Neural cell (in vitro differentiated cells): ENCODE measurements around the gene LRCH4. TPM values are rescaled to one million over a fixed set of nuclear protein-coding genes. Genes with fewer than 3 reads are reported as not detected.

Experiments used
- H2AFZ ChIP-seq: fragments of 200-600, 300-800 bp; sonication (generic), shearing (Covaris generic); 2 replicates; pipeline ENCODE4 v1.6.0; 2014; ENCODE audit warnings: low read depth, mild to moderate bottlenecking, antibody characterized with exemption, low read length, moderate library complexity
- H3F3A ChIP-seq: fragments of 200-600 bp; shearing (Covaris generic); 2 replicates; pipeline ENCODE4 v1.6.1; 2016; ENCODE audit warnings: mild to moderate bottlenecking, moderate library complexity, mixed read lengths, antibody characterized with exemption, low read length; ENCODE audit not compliant: insufficient read depth, poor library complexity, severe bottlenecking
- H3K27ac ChIP-seq: fragments of 200-600, 300-800 bp; sonication (generic), shearing (Covaris generic); 2 replicates; pipeline ENCODE4 v1.5.1; 2014; ENCODE audit warnings: mild to moderate bottlenecking, low read length, moderate library complexity
- H3K27me3 ChIP-seq: fragments of 300-800, 200-600 bp; sonication (generic), shearing (Covaris generic); 2 replicates; pipeline ENCODE4 v1.6.0; 2014; ENCODE audit warnings: mild to moderate bottlenecking, low read depth, low read length, moderate library complexity; ENCODE audit not compliant: insufficient read depth
- H3K36me3 ChIP-seq: fragments of 300-800, 200-600 bp; sonication (generic), shearing (Covaris generic); 2 replicates; pipeline ENCODE4 v1.5.1; 2014; ENCODE audit warnings: mild to moderate bottlenecking, antibody characterized with exemption, low read length, moderate library complexity; ENCODE audit not compliant: insufficient read depth
- H3K4me2 ChIP-seq: fragments of 300-800, 200-600 bp; sonication (generic), shearing (Covaris generic); 2 replicates; pipeline ENCODE4 v1.6.0; 2014; ENCODE audit warnings: mild to moderate bottlenecking, low read length
- H3K4me3 ChIP-seq: fragments of 300-800, 200-600 bp; sonication (generic), shearing (Covaris generic); 2 replicates; pipeline ENCODE4 v1.5.1; 2014; ENCODE audit warnings: mild to moderate bottlenecking, low read length, moderate library complexity
- H3K79me2 ChIP-seq: fragments of 200-600 bp; shearing (Covaris generic); replicated peaks from 2 replicates; pipeline ENCODE4 v1.6.0; 2014; ENCODE audit warnings: mild to moderate bottlenecking, low read length, moderate library complexity; ENCODE audit not compliant: insufficient read depth
- H3K9ac ChIP-seq: fragments of 300-800, 200-600 bp; sonication (generic), shearing (Covaris generic); 2 replicates; pipeline ENCODE4 v1.6.1; 2016; ENCODE audit warnings: mild to moderate bottlenecking, low read length, mixed read lengths
- H3K9me2 ChIP-seq: fragments of 200-600 bp; shearing (Covaris generic); 2 replicates; pipeline ENCODE4 v1.6.1; 2016; ENCODE audit warnings: mild to moderate bottlenecking, low read length, mixed read lengths; ENCODE audit not compliant: insufficient read depth
- H3K9me3 ChIP-seq: fragments of 200-600, 300-800 bp; sonication (generic), shearing (Covaris generic); 2 replicates; pipeline ENCODE4 v1.6.1; 2016; ENCODE audit warnings: mild to moderate bottlenecking, mixed run types, low read length, moderate library complexity, mixed read lengths
- H4K20me1 ChIP-seq: fragments of 200-600 bp; shearing (Covaris generic); 2 replicates; pipeline ENCODE4 v1.6.1; 2016; ENCODE audit warnings: mild to moderate bottlenecking, mixed run types; ENCODE audit not compliant: insufficient read depth
- EP300 ChIP-seq: fragments of 450-650 bp; conservative IDR thresholded peaks from 2 replicates; pipeline ENCODE4 v1.6.1; 2014; ENCODE audit warnings: antibody characterized with exemption, mild to moderate bottlenecking, moderate library complexity; ENCODE audit not compliant: poor library complexity, severe bottlenecking
- EZH2 ChIP-seq: fragments of 200-600, 300-800 bp; shearing (Covaris generic), sonication (generic); IDR thresholded peaks from 2 replicates; pipeline ENCODE4 v1.6.1; 2014; ENCODE audit warnings: antibody characterized with exemption, low read length, borderline replicate concordance, mild to moderate bottlenecking; ENCODE audit not compliant: insufficient read depth, poor library complexity, severe bottlenecking
- MXI1 ChIP-seq: fragments of 450-650 bp; conservative IDR thresholded peaks from 2 replicates; pipeline ENCODE4 v1.6.1; 2014; ENCODE audit warnings: antibody characterized with exemption, mild to moderate bottlenecking; ENCODE audit not compliant: poor library complexity, severe bottlenecking
- POLR2AphosphoS5 ChIP-seq: IDR thresholded peaks from 2 replicates; pipeline ENCODE4 v1.6.1; 2012
- RAD21 ChIP-seq: fragments of 450-650 bp; conservative IDR thresholded peaks from 2 replicates; pipeline ENCODE4 v1.6.1; 2014; ENCODE audit warnings: antibody characterized with exemption, mild to moderate bottlenecking, moderate library complexity
- SMC3 ChIP-seq: fragments of 450-650 bp; conservative IDR thresholded peaks from 2 replicates; pipeline ENCODE4 v1.6.1; 2014; ENCODE audit warnings: antibody characterized with exemption, mild to moderate bottlenecking, moderate library complexity; ENCODE audit not compliant: poor library complexity
- TAF1 ChIP-seq: IDR thresholded peaks from 2 replicates; pipeline ENCODE4 v1.6.1; 2012; ENCODE audit warnings: low read depth
- polyA plus RNA-seq: library from polyadenylated mRNA; depleted of rRNA; stranded (reverse); fragments of >200 nt; gene quantifications from 2 replicates; pipeline ENCODE4 v1.2.3, GENCODE V29; 2014
- TF ChIP-seq, protein P1 (sequence below): IDR thresholded peaks from 2 replicates; pipeline ENCODE4 v1.6.1; 2012; ENCODE audit warnings: borderline replicate concordance
- TF ChIP-seq, protein P2 (sequence below): fragments of 450-650 bp; IDR thresholded peaks from 2 replicates; pipeline ENCODE4 v1.5.1; 2014; ENCODE audit warnings: antibody characterized with exemption, mild to moderate bottlenecking, moderate library complexity; ENCODE audit not compliant: poor library complexity, severe bottlenecking

LRCH4 gene
- polyA plus RNA-seq, 1 donor from 2014 or later: 17.2 TPM

DNA sequence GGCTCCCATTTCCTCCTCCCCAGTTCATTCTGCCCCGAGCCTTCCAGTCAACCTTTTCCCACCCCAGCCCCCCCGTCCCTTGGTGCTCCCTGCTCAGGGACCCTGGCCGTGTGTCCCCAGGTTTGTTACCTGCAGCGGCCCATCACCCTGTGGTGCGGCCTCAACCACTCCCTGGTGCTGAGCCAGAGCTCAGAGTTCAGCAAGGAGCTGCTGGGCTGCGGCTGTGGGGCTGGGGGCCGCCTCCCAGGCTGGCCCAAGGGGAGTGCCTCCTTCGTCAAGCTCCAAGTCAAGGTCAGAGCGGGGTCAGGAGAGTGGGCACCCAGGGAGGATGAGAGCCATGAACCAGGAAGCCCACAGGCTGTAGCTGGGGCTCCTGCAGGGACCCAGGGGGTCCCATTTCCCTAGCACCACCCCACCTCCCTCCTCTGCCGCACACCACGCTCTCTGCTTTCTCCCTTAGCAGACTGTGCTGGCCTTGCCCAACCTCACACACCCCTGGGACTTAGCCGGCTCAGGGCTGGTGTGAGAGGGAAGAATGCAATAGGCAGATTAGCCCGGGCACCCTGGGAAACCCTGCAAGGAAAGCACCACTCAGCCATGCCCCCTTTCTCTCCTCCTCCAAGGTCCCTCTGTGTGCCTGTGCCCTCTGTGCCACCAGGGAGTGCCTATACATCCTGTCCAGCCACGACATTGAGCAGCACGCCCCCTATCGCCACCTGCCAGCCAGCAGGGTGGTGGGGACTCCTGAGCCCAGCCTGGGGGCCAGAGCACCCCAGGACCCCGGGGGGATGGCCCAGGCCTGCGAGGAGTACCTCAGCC lies 14.2 kb upstream of the LRCH4 start:
- no peaks in the 10 kb centered on the region for H3K9me3 ChIP-seq
- no peak overlapping the region for H2AFZ ChIP-seq
- no peak overlapping the region for H3K27ac ChIP-seq
- H3K4me2 ChIP-seq: no peak overlapping the region
- no peaks in the 10 kb centered on the region for H3K79me2 ChIP-seq
- H3K27me3 ChIP-seq: peaks cover 20% of the 10 kb centered on the region
- TF ChIP-seq, protein P1, sequence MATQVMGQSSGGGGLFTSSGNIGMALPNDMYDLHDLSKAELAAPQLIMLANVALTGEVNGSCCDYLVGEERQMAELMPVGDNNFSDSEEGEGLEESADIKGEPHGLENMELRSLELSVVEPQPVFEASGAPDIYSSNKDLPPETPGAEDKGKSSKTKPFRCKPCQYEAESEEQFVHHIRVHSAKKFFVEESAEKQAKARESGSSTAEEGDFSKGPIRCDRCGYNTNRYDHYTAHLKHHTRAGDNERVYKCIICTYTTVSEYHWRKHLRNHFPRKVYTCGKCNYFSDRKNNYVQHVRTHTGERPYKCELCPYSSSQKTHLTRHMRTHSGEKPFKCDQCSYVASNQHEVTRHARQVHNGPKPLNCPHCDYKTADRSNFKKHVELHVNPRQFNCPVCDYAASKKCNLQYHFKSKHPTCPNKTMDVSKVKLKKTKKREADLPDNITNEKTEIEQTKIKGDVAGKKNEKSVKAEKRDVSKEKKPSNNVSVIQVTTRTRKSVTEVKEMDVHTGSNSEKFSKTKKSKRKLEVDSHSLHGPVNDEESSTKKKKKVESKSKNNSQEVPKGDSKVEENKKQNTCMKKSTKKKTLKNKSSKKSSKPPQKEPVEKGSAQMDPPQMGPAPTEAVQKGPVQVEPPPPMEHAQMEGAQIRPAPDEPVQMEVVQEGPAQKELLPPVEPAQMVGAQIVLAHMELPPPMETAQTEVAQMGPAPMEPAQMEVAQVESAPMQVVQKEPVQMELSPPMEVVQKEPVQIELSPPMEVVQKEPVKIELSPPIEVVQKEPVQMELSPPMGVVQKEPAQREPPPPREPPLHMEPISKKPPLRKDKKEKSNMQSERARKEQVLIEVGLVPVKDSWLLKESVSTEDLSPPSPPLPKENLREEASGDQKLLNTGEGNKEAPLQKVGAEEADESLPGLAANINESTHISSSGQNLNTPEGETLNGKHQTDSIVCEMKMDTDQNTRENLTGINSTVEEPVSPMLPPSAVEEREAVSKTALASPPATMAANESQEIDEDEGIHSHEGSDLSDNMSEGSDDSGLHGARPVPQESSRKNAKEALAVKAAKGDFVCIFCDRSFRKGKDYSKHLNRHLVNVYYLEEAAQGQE: no peak
- TF ChIP-seq MXI1 (no peak), POLR2AphosphoS5 (no peak), RAD21 (no peak), TAF1 (no peak), EP300 (no peak), SMC3 (no peak), EZH2 (no peak)
- TF ChIP-seq, protein P2, sequence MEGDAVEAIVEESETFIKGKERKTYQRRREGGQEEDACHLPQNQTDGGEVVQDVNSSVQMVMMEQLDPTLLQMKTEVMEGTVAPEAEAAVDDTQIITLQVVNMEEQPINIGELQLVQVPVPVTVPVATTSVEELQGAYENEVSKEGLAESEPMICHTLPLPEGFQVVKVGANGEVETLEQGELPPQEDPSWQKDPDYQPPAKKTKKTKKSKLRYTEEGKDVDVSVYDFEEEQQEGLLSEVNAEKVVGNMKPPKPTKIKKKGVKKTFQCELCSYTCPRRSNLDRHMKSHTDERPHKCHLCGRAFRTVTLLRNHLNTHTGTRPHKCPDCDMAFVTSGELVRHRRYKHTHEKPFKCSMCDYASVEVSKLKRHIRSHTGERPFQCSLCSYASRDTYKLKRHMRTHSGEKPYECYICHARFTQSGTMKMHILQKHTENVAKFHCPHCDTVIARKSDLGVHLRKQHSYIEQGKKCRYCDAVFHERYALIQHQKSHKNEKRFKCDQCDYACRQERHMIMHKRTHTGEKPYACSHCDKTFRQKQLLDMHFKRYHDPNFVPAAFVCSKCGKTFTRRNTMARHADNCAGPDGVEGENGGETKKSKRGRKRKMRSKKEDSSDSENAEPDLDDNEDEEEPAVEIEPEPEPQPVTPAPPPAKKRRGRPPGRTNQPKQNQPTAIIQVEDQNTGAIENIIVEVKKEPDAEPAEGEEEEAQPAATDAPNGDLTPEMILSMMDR: no peak
- no peaks in the 10 kb centered on the region for H4K20me1 ChIP-seq
- H3K36me3 ChIP-seq: no peaks in the 10 kb centered on the region
- H3F3A ChIP-seq: no peaks in the 10 kb centered on the region
- no peaks in the 10 kb centered on the region for H3K9me2 ChIP-seq
- no peak overlapping the region for H3K4me3 ChIP-seq
- no peak overlapping the region for H3K9ac ChIP-seq

GRCh38 chr7:100598425-100598824 lies 12.5 kb upstream of the LRCH4 start:
- H3K9me2 ChIP-seq: no peaks in the 10 kb centered on the region
- H3K27ac ChIP-seq: no peak overlapping the region
- H2AFZ ChIP-seq: no peak overlapping the region
- TF ChIP-seq MXI1: no peak
- TF ChIP-seq EP300: no peak
- TF ChIP-seq SMC3: no peak
- no peak for TF ChIP-seq EZH2
- TF ChIP-seq, protein P1: no peak
- no peak for TF ChIP-seq RAD21
- TF ChIP-seq TAF1: no peak
- no peak for TF ChIP-seq POLR2AphosphoS5
- TF ChIP-seq, protein P2: no peak
- no peak overlapping the region for H3K9ac ChIP-seq
- no peaks in the 10 kb centered on the region for H3F3A ChIP-seq
- H3K4me3 ChIP-seq: no peak overlapping the region
- H3K27me3 ChIP-seq: peaks cover 4% of the 10 kb centered on the region
- H3K79me2 ChIP-seq: no peaks in the 10 kb centered on the region
- H3K36me3 ChIP-seq: no peaks in the 10 kb centered on the region
- H3K9me3 ChIP-seq: no peaks in the 10 kb centered on the region
- no peaks in the 10 kb centered on the region for H4K20me1 ChIP-seq
- H3K4me2 ChIP-seq: no peak overlapping the region
